Measurements from ENCODE around the gene CPTP. TPM values are rescaled to one million over a fixed set of nuclear protein-coding genes. Genes with fewer than 3 reads are reported as not detected.

The CPTP gene
- total and polyA plus RNA-seq, 8 donors: 10.6 to 25.2 (median 15.0) TPM

GRCh38 chr1:1356166-1356795, 31.7 kb downstream of the CPTP start:
- ATAC-seq (no peak), DNase-seq (no peak)
- no peak for TF ChIP-seq CTCF (IDR thresholded peaks at IDR 0.05)
- H3K9me3 ChIP-seq: no peaks in the 10 kb centered on the region
- H3K4me3 ChIP-seq: peak overlapping the region; percentile 40 to 42
- intact Hi-C loops (cut with DNase I): no loop called here
- peaks cover 21 to 100% of the 10 kb centered on the region in 2 donors for H3K27me3 ChIP-seq
- H3K27ac ChIP-seq: no peak overlapping the region
- no peaks in the 10 kb centered on the region for H3K36me3 ChIP-seq
- H3K4me1 ChIP-seq: peaks cover 17 to 49% of the 10 kb centered on the region in 2 donors

GRCh38 chr1:1356796-1357401, 32.3 kb downstream of the CPTP start:
- Histone ChIP-seq H3K27me3 (peaks cover 21 to 100% of the 10 kb centered on the region in 2 donors), H3K4me3 (peak overlapping the region; percentile 40 to 42), H3K27ac (peak overlapping the region in 1 of 2 donors; percentile 87), H3K36me3 (no peaks in the 10 kb centered on the region), H3K9me3 (no peaks in the 10 kb centered on the region), H3K4me1 (peaks cover 17 to 43% of the 10 kb centered on the region in 2 donors)
- ATAC-seq (peak; percentile 24), DNase-seq (peak in 1 of 4 donors; percentile 81)
- intact Hi-C loops (cut with DNase I): no loop called here
- TF ChIP-seq CTCF (IDR thresholded peaks at IDR 0.05): no peak

GRCh38 chr1:1357871-1358432, 33.4 kb downstream of the CPTP start:
- Histone ChIP-seq H3K27ac (peak overlapping the region; percentile 66 to 87), H3K36me3 (no peaks in the 10 kb centered on the region), H3K4me3 (peak overlapping the region; percentile 40 to 42), H3K27me3 (peaks cover 21 to 94% of the 10 kb centered on the region in 2 donors), H3K9me3 (no peaks in the 10 kb centered on the region), H3K4me1 (peaks cover 17 to 36% of the 10 kb centered on the region in 2 donors)
- ATAC-seq: no peak
- no peak for DNase-seq
- TF ChIP-seq CTCF (IDR thresholded peaks at IDR 0.05): no peak
- intact Hi-C loops (cut with DNase I): no loop called here

- TF ChIP-seq CTCF (IDR thresholded peaks at IDR 0.05): no peak
- intact Hi-C loops (cut with DNase I): no loop called here
- peak; percentile 81 to 94 (median 82) for DNase-seq
These were observed 34.0 kb downstream of the CPTP start, which contains the start of gene MXRA8 for GRCh38 chr1:1358433-1359271. Gene MXRA8 (minus strand): TSS chr1:1358555. CDS start chr1:1358504, 51 bp downstream.

More at GRCh38 chr1:1358433-1359271, 34.0 kb downstream of the CPTP start, which contains the start of gene MXRA8:
- Histone ChIP-seq H3K4me1 (peaks cover 17 to 29% of the 10 kb centered on the region in 2 donors), H3K27ac (peak within 1 kb of the TSS; percentile 66 to 87), H3K4me3 (peak within 1 kb of the TSS; percentile 40 to 42), H3K27me3 (peaks cover 15 to 87% of the 10 kb centered on the region in 2 donors), H3K36me3 (no peaks in the 10 kb centered on the region), H3K9me3 (no peaks in the 10 kb centered on the region)
- peak; percentile 68 for ATAC-seq

Data from left lung (tissue), 10 donors.